ENCODE measurements around the gene TRIM66. TPM values are rescaled to one million over a fixed set of nuclear protein-coding genes. Genes with fewer than 3 reads are reported as not detected.

The TRIM66 gene
- total and polyA plus RNA-seq, 2 of the 8 experiments (the other 6 are each of a cell fraction or from before 2014, with no cell fraction given), result 3.1 to 3.5 TPM

GRCh38 chr11:8654503-8654902, 28.0 kb downstream of the TRIM66 start:
- Histone ChIP-seq H3K56ac (replicated peaks; ENCODE audit: insufficient read length, low read depth, low read length) (no peak overlapping the region), H3K27me3 (replicated peaks in 1 of 4; ENCODE audit: control insufficient read depth in 3 of 4, extremely low read depth in 1 of 4, insufficient read depth in 3 of 4, low read length in 3 of 4) (no peaks in the 10 kb centered on the region), H3K9ac (replicated peaks in 1 of 4; ENCODE audit: extremely low read depth in 1 of 4, low read depth in 3 of 4, low read length in 3 of 4) (no peak overlapping the region), H4K8ac (ENCODE audit: extremely low read depth, insufficient read depth, low read length) (no peak overlapping the region), H2BK12ac (ENCODE audit: low read depth, low read length) (no peak overlapping the region), H3K23me2 (ENCODE audit: low read depth, low read length) (no peaks in the 10 kb centered on the region), H3K9me3 (ENCODE audit: insufficient read depth in 2 of 2, low read depth in 1 of 2, low read length in 1 of 2) (no peaks in the 10 kb centered on the region), H2BK120ac (replicated peaks; ENCODE audit: low read depth, low read length) (no peak overlapping the region), H4K5ac (ENCODE audit: insufficient read length, low read depth, low read length) (no peak overlapping the region), H3K79me1 (ENCODE audit: low read depth, low read length) (no peaks in the 10 kb centered on the region), H3K4me2 (ENCODE audit: insufficient read depth in 1 of 2, low read depth in 2 of 2, low read length in 2 of 2) (no peak overlapping the region), H4K91ac (replicated peaks; ENCODE audit: insufficient read length, low read length) (no peak overlapping the region), H2AK5ac (ENCODE audit: low read depth, low read length) (no peak overlapping the region), H3K14ac (ENCODE audit: insufficient read length) (no peak overlapping the region), H2BK20ac (ENCODE audit: low read length) (no peak overlapping the region), H2BK5ac (ENCODE audit: low read depth, low read length) (no peak overlapping the region), H3K79me2 (ENCODE audit: control insufficient read depth in 1 of 2, insufficient read depth in 2 of 2, low read length in 2 of 2) (no peaks in the 10 kb centered on the region), H3K4me1 (replicated peaks in 1 of 4; ENCODE audit: control insufficient read depth in 3 of 4, insufficient read depth in 4 of 4, low read length in 3 of 4) (peaks cover 0 to 3% (median 0%) of the 10 kb centered on the region in 4 experiments; a peak in 3 of 7 replicates), H3K4ac (replicated peaks; ENCODE audit: insufficient read length, low read depth, low read length) (no peak overlapping the region), H3K4me3 (ENCODE audit: extremely low read depth in 1 of 4, insufficient read depth in 2 of 4, low read depth in 3 of 4, low read length in 4 of 4) (no peak overlapping the region), H2AFZ (ENCODE audit: low read length) (no peak overlapping the region), H3K36me3 (ENCODE audit: control insufficient read depth in 2 of 4, insufficient read depth in 4 of 4, low read length in 3 of 4) (no peaks in the 10 kb centered on the region), H3K27ac (ENCODE audit: low read depth, low read length) (no peak overlapping the region), H3K18ac (ENCODE audit: extremely low read depth, low read length) (no peak overlapping the region), H2BK15ac (ENCODE audit: low read length) (no peak overlapping the region), H4K20me1 (replicated peaks in 1 of 2; ENCODE audit: control insufficient read depth in 1 of 2, insufficient read depth in 2 of 2, low read length in 2 of 2) (no peaks in the 10 kb centered on the region), H3K23ac (ENCODE audit: insufficient read length) (no peak overlapping the region)
- POLR2A ChIA-PET (ENCODE audit: partially characterized antibody), result interaction anchor here (11.2 kb wide), 1 partner anchor 31 kb away, joined by 143 read pairs; the partner anchor contains the start of genes RPL27A and TRIM66
- CTCF ChIA-PET (ENCODE audit: partially characterized antibody), result interaction anchor here (1.2 kb wide), 1 partner anchor 15 kb away, joined by 3 read pairs; no protein-coding TSS in a partner anchor
- WGBS, 2 experiments (ENCODE audit: extremely low coverage in 1 of 2, insufficient coverage in 1 of 2, insufficient read length in 1 of 2, insufficient replicate concordance in 2 of 2, low coverage in 1 of 2, low lambda C conversion rate in 2 of 2, missing lambda C conversion rate in 1 of 2), result 91% methylated on average over 4 of the region's 4 CpGs; no CpG with 5 or more reads in 1 of the 2 experiments
- FAIRE-seq, result no peak
- no peak for DNase-seq (ENCODE audit: low read depth in 1 of 2, low spot score in 2 of 2)
- TF ChIP-seq CREB1 (IDR thresholded peaks at IDR 0.05) (no peak), CEBPB (IDR thresholded peaks at IDR 0.05; ENCODE audit: low read depth, low read length) (no peak), BRCA1 (IDR thresholded peaks at IDR 0.05; ENCODE audit: low read depth, low read length) (no peak), SIRT6 (IDR thresholded peaks at IDR 0.05; ENCODE audit: low read length) (no peak), TBP (IDR thresholded peaks at IDR 0.05; ENCODE audit: low read depth, low read length) (no peak), KDM5A (IDR thresholded peaks at IDR 0.05; ENCODE audit: low read length) (no peak), SP4 (IDR thresholded peaks at IDR 0.05; ENCODE audit: low read length) (no peak), CHD2 (IDR thresholded peaks at IDR 0.05; ENCODE audit: low read length) (no peak), NRF1 (IDR thresholded peaks at IDR 0.05; ENCODE audit: low read depth, low read length) (no peak), ATF3 (IDR thresholded peaks at IDR 0.05; ENCODE audit: insufficient read depth, low read depth, low read length) (no peak), ZNF274 (IDR thresholded peaks at IDR 0.05; ENCODE audit: borderline replicate concordance, extremely low read depth, low read length) (no peak), RAD21 (IDR thresholded peaks at IDR 0.05 in 1 of 2, conservative IDR thresholded peaks at IDR 0.05 in 1 of 2; ENCODE audit: low read depth in 2 of 2, low read length in 2 of 2) (no peak), EZH2 (IDR thresholded peaks at IDR 0.05; ENCODE audit: low read depth, low read length, severe bottlenecking) (no peak)
